ENCODE measurements around the gene SH3YL1.

The SH3YL1 gene

DNA sequence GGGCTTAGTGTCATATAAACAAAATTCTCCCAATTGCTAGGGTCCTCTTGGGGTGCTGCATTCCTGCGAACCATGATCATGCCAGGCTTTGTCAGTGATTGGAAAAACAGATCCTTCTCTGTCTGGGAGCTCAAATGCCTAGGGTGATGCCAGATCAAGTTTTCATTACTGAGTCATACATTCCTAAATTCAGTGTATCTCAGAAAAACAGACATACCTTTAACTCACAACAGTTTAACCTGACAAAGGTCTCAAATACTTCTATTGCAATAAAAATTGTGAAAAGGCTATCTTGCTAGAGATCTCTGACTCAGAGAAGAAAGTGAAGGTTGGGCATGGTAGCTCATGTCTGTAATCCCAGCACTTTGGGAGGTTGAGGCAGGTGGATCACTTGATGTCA, 86.9 kb downstream of the SH3YL1 start:
- no peak for DNase-seq

DNA sequence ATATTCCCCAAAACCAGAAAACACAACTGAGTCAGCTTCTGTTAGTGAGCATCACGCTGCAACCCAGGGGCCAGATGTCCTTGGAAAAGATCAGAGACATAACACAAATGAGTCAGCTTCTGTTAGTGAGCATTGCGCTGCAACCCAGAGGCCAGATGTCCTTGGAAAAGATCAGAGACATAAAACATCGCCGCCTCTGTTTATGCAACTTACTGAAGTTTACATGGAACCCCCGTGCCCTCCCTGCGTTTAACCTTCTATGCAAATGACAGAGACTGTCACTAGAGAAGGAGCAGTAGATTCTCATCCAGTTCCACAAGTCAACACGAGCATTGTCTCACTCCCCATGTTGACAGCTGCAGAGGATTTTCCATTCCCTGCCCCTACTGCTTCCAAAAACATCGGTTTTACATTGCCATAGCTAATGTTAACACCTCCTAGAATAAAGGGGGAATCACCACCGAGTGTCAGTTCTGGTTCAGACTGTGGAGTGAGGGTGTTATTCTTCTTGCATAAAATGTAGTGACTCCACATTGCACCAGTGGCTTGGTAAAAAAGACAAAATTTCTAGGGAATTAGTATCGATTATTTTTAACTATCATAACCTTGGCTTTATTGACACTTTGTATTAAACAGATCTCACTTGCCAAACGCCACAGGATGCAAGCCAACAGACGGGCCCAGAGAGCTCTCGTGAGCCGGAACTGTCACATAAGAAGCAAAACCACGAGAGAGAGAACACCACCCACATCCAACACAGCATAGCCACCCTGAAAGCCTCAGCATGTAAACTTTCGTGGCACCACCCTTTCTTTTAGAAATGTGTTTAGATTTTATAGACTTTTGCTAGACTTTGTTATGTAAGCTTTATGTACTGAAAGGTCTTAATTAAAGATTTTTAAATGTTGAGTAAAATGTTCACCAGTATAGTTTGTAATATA, 87.7 kb downstream of the SH3YL1 start:
- DNase-seq, result peak in 5 of 6 experiments; percentile 13 to 79 (median 75)

GRCh38 chr2:175161-175786, 88.6 kb downstream of the SH3YL1 start:
- no peak for DNase-seq

DNA sequence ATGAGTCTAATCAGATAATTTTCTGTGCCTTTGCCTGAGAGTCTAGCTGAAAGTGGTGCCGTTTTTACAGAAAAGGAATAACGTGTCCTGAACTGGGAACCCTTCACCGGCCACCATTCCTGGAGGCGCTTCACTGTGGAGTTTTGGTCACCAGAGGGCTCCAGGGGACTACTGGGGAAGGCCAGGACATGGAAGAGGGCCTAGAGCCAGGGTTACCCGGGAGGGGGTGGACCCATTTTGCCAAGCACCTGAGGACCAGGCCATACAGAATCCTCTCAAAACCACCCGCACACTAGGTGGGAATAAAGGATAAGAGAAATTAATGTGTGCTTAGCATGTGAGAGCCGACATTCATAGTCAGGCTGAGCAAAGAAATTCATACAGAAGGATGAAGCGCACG, 91.7 kb downstream of the SH3YL1 start:
- DNase-seq, result peak in 4 of 6 experiments; percentile 7 to 10 (median 8)

- DNase-seq, result no peak
These were observed 94.1 kb downstream of the SH3YL1 start for GRCh38 chr2:169741-170140.
